HepG2 (cell line): ENCODE data around the gene RNF149. TPM values are rescaled to one million over a fixed set of nuclear protein-coding genes. Genes with fewer than 3 reads are reported as not detected.
A peak's percentile ranks its signal among the peaks of the same experiment; 100 is the strongest.

Experiments
- DR1 ChIP-seq: sonication (generic); formaldehyde crosslinking; IDR thresholded peaks from 2 replicates; pipeline ENCODE4 v1.8.0; 2021; ENCODE audit warnings: mild to moderate bottlenecking, missing genetic modification reagents, inconsistent platforms
- HNRNPLL ChIP-seq: fragments of 200-400 bp; formaldehyde crosslinking; IDR thresholded peaks from 2 replicates; pipeline ENCODE4 v1.6.1; 2017; ENCODE audit warnings: mild to moderate bottlenecking, low read depth, low read length; ENCODE audit not compliant: poor library complexity, severe bottlenecking
- KAT2B ChIP-seq: fragments of 150-350 bp; IDR thresholded peaks from 2 replicates; pipeline ENCODE4 v1.6.1; 2014; ENCODE audit warnings: low read depth, low read length, borderline replicate concordance
- NAIF1 ChIP-seq: sonication (generic); formaldehyde crosslinking; IDR thresholded peaks from 2 replicates; pipeline ENCODE4 v1.5.0; 2020; ENCODE audit warnings: mild to moderate bottlenecking, missing genetic modification reagents, borderline replicate concordance
- NCOA1 ChIP-seq: sonication (generic); formaldehyde crosslinking; IDR thresholded peaks from 2 replicates; pipeline ENCODE4 v1.9.0; 2021; ENCODE audit warnings: missing genetic modification reagents
- PHF20 ChIP-seq: sonication (generic); formaldehyde crosslinking; IDR thresholded peaks from 2 replicates; pipeline ENCODE4 v1.5.0; 2020; ENCODE audit warnings: mild to moderate bottlenecking, missing genetic modification reagents
- SMAD1 ChIP-seq: sonication (generic); formaldehyde crosslinking; IDR thresholded peaks from 2 replicates; pipeline ENCODE4 v1.4.0; 2020; ENCODE audit warnings: missing genetic modification reagents, low read depth, mild to moderate bottlenecking, borderline replicate concordance
- SMARCE1 ChIP-seq: fragments of 450-650 bp; IDR thresholded peaks from 2 replicates; pipeline ENCODE4 v1.6.1; 2017; ENCODE audit warnings: borderline replicate concordance
- SP140L ChIP-seq: sonication (generic); formaldehyde crosslinking; IDR thresholded peaks from 2 replicates; pipeline ENCODE4 v1.4.0; 2020; ENCODE audit warnings: missing genetic modification reagents, borderline replicate concordance
- SRY ChIP-seq: sonication (generic); formaldehyde crosslinking; IDR thresholded peaks from 2 replicates; pipeline ENCODE4 v1.8.0; 2022; ENCODE audit warnings: mild to moderate bottlenecking, missing genetic modification reagents
- TBL1XR1 ChIP-seq: fragments of 150-350 bp; IDR thresholded peaks from 2 replicates; pipeline ENCODE4 v1.6.1; 2014; ENCODE audit warnings: borderline replicate concordance, low read length; ENCODE audit not compliant: partially characterized antibody
- ZFP62 ChIP-seq: sonication (generic); formaldehyde crosslinking; IDR thresholded peaks from 2 replicates; pipeline ENCODE4 v1.4.0; 2020; ENCODE audit warnings: missing genetic modification reagents
- ZNF34 ChIP-seq: sonication (generic); formaldehyde crosslinking; IDR thresholded peaks from 2 replicates; pipeline ENCODE4 v1.4.0; 2020; ENCODE audit warnings: mild to moderate bottlenecking, missing genetic modification reagents, borderline replicate concordance
- ZNF614 ChIP-seq: IDR thresholded peaks from 2 replicates; pipeline ENCODE4 v1.6.1; 2018; ENCODE audit warnings: missing biosample characterization, missing genetic modification reagents, inconsistent platforms, borderline replicate concordance
- polyA plus RNA-seq, 8 experiments: library from polyadenylated mRNA; depleted of rRNA in 3 of 8; stranded (reverse) in 7 of 8; unstranded in 1 of 8; fragments of >200 nt; fragmentation: Illumina TruSeq in 4 of 8; extraction: Trizol in 4 of 8; gene quantifications; 2 replicates each; pipeline versions ENCODE4 v1.2.1 to v1.2.3, GENCODE V29; 2011 to 2016; ENCODE audit warnings: low read depth in 4 of 8, missing spikeins in 1 of 8, mixed read lengths in 1 of 8; ENCODE audit not compliant: insufficient read depth in 1 of 8
- total RNA-seq, 5 experiments: library from RNA; depleted of rRNA; stranded (reverse); fragments of >200 nt; fragmentation: Illumina TruSeq; extraction: Trizol; gene quantifications; 2 replicates each; pipeline ENCODE4 v1.2.3, GENCODE V29; 2016; ENCODE audit warnings: low read depth in 1 of 5
- TF ChIP-seq, protein P1 (sequence below): sonication (generic); formaldehyde crosslinking; IDR thresholded peaks from one replicate; pipeline ENCODE4 v1.5.1; 2020; ENCODE audit warnings: mild to moderate bottlenecking, missing genetic modification reagents; ENCODE audit errors: not compliant biosample characterization
- TF ChIP-seq, protein P2 (sequence below): IDR thresholded peaks from 2 replicates; pipeline ENCODE4 v1.6.1; 2016; ENCODE audit warnings: low read depth, control low read depth
- TF ChIP-seq, protein P3 (sequence below): sonication (generic); formaldehyde crosslinking; conservative IDR thresholded peaks from 2 replicates; pipeline ENCODE4 v1.5.0; 2020; ENCODE audit warnings: missing genetic modification reagents

Gene RNF149
- total and polyA plus RNA-seq, 2 of the 13 experiments (the other 11 are each of a cell fraction or from before 2014, with no cell fraction given): 87.6 to 109 TPM

DNA sequence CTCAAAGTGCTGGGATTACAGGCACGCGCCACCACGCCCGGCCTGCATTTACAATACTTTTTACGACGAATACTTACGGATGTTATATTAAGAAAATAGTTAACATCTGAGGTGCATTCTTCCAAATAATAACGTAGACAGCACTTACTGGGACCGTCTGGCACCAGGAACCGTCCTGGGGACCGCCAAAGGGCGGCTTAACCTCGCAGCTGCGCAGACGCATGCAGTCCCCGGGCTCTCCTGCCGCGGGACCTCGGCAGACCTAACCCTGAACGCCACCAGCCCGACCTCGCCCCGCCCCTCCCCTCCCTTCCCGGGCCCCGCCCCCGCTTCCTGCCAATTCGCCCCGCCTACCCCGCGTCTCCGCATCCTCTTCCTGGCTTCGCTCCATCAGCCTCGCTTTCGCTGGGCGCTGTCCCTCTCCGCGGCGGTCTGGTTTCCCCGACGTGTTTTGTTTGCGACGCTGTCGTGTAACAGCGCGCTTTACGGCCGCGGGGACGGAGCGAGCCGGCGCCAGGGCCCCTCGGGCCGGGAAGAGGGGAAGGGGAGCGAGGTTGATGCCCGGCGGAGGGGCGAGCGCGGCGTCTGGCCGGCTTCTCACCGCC lies 56.0 kb downstream of the RNF149 start, which contains the start of gene CNOT11 (continued):
- TF ChIP-seq, protein P1, sequence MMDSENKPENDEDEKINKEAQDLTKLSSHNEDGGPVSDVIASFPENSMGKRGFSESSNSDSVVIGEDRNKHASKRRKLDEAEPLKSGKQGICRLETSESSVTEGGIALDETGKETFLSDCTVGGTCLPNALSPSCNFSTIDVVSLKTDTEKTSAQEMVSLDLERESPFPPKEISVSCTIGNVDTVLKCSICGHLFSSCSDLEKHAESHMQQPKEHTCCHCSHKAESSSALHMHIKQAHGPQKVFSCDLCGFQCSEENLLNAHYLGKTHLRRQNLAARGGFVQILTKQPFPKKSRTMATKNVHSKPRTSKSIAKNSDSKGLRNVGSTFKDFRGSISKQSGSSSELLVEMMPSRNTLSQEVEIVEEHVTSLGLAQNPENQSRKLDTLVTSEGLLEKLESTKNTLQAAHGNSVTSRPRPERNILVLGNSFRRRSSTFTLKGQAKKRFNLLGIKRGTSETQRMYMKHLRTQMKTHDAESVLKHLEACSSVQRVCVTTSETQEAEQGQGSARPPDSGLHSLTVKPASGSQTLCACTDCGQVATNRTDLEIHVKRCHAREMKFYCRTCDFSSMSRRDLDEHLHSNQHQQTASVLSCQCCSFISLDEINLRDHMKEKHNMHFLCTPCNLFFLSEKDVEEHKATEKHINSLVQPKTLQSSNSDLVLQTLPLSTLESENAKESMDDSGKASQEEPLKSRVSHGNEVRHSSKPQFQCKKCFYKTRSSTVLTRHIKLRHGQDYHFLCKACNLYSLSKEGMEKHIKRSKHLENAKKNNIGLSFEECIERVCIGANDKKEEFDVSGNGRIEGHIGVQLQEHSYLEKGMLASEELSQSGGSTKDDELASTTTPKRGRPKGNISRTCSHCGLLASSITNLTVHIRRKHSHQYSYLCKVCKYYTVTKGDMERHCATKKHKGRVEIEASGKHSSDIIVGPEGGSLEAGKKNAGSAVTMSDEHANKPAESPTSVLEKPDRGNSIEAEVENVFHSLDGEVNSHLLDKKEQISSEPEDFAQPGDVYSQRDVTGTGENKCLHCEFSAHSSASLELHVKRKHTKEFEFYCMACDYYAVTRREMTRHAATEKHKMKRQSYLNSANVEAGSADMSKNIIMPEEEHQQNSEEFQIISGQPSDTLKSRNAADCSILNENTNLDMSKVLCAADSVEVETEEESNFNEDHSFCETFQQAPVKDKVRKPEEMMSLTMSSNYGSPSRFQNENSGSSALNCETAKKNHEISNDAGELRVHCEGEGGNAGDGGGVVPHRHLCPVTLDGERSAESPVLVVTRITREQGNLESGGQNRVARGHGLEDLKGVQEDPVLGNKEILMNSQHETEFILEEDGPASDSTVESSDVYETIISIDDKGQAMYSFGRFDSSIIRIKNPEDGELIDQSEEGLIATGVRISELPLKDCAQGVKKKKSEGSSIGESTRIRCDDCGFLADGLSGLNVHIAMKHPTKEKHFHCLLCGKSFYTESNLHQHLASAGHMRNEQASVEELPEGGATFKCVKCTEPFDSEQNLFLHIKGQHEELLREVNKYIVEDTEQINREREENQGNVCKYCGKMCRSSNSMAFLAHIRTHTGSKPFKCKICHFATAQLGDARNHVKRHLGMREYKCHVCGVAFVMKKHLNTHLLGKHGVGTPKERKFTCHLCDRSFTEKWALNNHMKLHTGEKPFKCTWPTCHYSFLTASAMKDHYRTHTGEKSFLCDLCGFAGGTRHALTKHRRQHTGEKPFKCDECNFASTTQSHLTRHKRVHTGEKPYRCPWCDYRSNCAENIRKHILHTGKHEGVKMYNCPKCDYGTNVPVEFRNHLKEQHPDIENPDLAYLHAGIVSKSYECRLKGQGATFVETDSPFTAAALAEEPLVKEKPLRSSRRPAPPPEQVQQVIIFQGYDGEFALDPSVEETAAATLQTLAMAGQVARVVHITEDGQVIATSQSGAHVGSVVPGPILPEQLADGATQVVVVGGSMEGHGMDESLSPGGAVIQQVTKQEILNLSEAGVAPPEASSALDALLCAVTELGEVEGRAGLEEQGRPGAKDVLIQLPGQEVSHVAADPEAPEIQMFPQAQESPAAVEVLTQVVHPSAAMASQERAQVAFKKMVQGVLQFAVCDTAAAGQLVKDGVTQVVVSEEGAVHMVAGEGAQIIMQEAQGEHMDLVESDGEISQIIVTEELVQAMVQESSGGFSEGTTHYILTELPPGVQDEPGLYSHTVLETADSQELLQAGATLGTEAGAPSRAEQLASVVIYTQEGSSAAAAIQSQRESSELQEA: no peak
- TF ChIP-seq ZNF614 (CRISPR knock-in tag) (peak; percentile 72; the same call in 1 of the 2 replicates), ZFP62 (no peak), TBL1XR1 (no peak), HNRNPLL (peak; percentile 89), NCOA1 (CRISPR knock-in tag) (no peak), KAT2B (no peak), ZNF34 (CRISPR knock-in tag) (no peak), DR1 (CRISPR knock-in tag) (peak; percentile 16; the same call in 1 of the 2 replicates), SP140L (CRISPR knock-in tag) (peak; percentile 96), PHF20 (CRISPR knock-in tag) (peak; percentile 86), SMAD1 (no peak; the same call in 1 of the 2 replicates), NAIF1 (CRISPR knock-in tag) (peak; percentile 79; the same call in 1 of the 2 replicates), SRY (peak; percentile 28; the same call in 1 of the 2 replicates), SMARCE1 (no peak)
- TF ChIP-seq, protein P2, sequence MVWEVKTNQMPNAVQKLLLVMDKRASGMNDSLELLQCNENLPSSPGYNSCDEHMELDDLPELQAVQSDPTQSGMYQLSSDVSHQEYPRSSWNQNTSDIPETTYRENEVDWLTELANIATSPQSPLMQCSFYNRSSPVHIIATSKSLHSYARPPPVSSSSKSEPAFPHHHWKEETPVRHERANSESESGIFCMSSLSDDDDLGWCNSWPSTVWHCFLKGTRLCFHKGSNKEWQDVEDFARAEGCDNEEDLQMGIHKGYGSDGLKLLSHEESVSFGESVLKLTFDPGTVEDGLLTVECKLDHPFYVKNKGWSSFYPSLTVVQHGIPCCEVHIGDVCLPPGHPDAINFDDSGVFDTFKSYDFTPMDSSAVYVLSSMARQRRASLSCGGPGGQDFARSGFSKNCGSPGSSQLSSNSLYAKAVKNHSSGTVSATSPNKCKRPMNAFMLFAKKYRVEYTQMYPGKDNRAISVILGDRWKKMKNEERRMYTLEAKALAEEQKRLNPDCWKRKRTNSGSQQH (CRISPR knock-in tag): peak; percentile 70
- TF ChIP-seq, protein P3, sequence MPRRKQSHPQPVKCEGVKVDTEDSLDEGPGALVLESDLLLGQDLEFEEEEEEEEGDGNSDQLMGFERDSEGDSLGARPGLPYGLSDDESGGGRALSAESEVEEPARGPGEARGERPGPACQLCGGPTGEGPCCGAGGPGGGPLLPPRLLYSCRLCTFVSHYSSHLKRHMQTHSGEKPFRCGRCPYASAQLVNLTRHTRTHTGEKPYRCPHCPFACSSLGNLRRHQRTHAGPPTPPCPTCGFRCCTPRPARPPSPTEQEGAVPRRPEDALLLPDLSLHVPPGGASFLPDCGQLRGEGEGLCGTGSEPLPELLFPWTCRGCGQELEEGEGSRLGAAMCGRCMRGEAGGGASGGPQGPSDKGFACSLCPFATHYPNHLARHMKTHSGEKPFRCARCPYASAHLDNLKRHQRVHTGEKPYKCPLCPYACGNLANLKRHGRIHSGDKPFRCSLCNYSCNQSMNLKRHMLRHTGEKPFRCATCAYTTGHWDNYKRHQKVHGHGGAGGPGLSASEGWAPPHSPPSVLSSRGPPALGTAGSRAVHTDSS (CRISPR knock-in tag): no peak
